Upper lobe of left lung (tissue), 6 donors: Measurements from ENCODE around the gene TSPO. TPM values are rescaled to one million over a fixed set of nuclear protein-coding genes. Genes with fewer than 3 reads are reported as not detected.
A peak's percentile ranks its signal among the peaks of the same experiment; 100 is the strongest.

Experiments used
- ATAC-seq, 2 donors: fragments of 200-7000 bp; cut with Tn5 transposase; one replicate each; pipeline ENCODE4 v1.9.1; 2022; ENCODE audit warnings: mild to moderate bottlenecking in 2 of 2, moderate library complexity in 2 of 2; ENCODE audit not compliant: low FRiP score in 2 of 2
- DNase-seq, 2 donors: peaks; one replicate each; pipeline ENCODE4 v3.0.0-alpha.2; 2019 to 2020
- H3K27ac ChIP-seq, 4 donors: fragments of 200-600 bp; sonication (generic); one replicate each; pipeline ENCODE4 v1.5.1; 2016 to 2019
- H3K27me3 ChIP-seq, 4 donors: fragments of 200-600 bp; sonication (generic); one replicate each; pipeline ENCODE4 v1.5.1; 2017 to 2019
- H3K36me3 ChIP-seq, 4 donors: fragments of 200-600 bp; sonication (generic); one replicate each; pipeline ENCODE4 v1.5.1; 2016 to 2019
- H3K4me1 ChIP-seq, 4 donors: fragments of 200-600 bp; sonication (generic); one replicate each; pipeline ENCODE4 v1.5.1; 2018 to 2019
- H3K4me3 ChIP-seq, 4 donors: fragments of 200-600 bp; sonication (generic); one replicate each; pipeline ENCODE4 v1.5.1; 2017 to 2019; ENCODE audit warnings: mild to moderate bottlenecking in 2 of 4, moderate library complexity in 1 of 4
- H3K9me3 ChIP-seq, 4 donors: fragments of 200-600 bp; sonication (generic); one replicate each; pipeline ENCODE4 v1.5.1; 2018 to 2019
- EP300 ChIP-seq, 4 donors: sonication (generic); formaldehyde crosslinking; IDR thresholded peaks; one replicate each; pipeline ENCODE4 v1.5.1; 2017; ENCODE audit warnings: antibody characterized with exemption in 4 of 4, control low read depth in 2 of 4
- POLR2A ChIP-seq, 4 donors: fragments of 450-650 bp; IDR thresholded peaks; one replicate each; pipeline ENCODE4 v1.5.1; 2016 to 2017; ENCODE audit warnings: antibody characterized with exemption in 4 of 4, mild to moderate bottlenecking in 2 of 4
- POLR2AphosphoS5 ChIP-seq, 2 donors: sonication (generic); formaldehyde crosslinking; IDR thresholded peaks; one replicate each; pipeline ENCODE4 v1.5.1; 2017; ENCODE audit warnings: antibody characterized with exemption in 2 of 2
- WGBS, 2 donors: methylation state at CpG; one replicate each; pipeline ENCODE4 v1.1.5; 2017 to 2018; 5-methylcytosine and 5-hydroxymethylcytosine counted together
- total RNA-seq, 6 donors: library from RNA; depleted of rRNA in 4 of 6; stranded (reverse); fragments of >200 nt in 4 of 6; gene quantifications; one replicate each; pipeline versions ENCODE4 v1.1.0 to v1.2.1, GENCODE V29; 2016 to 2021
- TF ChIP-seq, protein P1 (sequence below), 6 experiments: fragments of 450-650 bp in 4 of 6; fragments of 200-600 bp in 2 of 6; sonication (generic) in 2 of 6; IDR thresholded peaks; one replicate each; pipeline ENCODE4 v1.5.1; 2016 to 2019; ENCODE audit warnings: antibody characterized with exemption in 6 of 6
- donor health status: DM: no; HTN: no; CAD: no; lungs with moderate emphysema.
- donor health status: DM: no; HTN: yes; CAD: no; lungs with severe emphysema.

Gene TSPO
- total RNA-seq, 6 donors from 2014 or later = 127 to 426 (median 315) TPM

DNA sequence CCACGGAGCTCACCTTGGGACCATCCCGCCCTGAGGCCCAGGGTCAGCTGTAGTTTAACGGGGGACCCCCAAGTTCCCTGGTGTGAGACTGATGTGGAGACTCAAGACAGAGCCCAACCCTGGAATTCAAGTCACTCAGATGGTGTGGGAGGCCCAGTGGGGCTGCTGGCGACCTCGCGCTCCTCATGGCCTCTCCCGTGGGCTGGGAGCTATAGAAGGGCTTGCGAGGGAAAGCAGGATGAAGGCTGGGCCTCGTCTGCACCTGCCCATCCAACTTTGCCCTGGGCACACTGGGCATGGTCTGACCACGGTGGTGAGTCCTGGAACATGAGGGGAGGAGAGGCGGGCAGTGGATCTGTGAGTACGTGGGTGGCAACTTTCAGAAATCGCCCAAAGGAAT, 49.2 kb downstream of the TSPO start:
- Histone ChIP-seq H3K27me3 (no peaks in the 10 kb centered on the region), H3K27ac (no peak overlapping the region), H3K4me3 (no peak overlapping the region), H3K9me3 (no peaks in the 10 kb centered on the region), H3K36me3 (peaks cover 0 to 3% (median 0%) of the 10 kb centered on the region in 4 donors), H3K4me1 (peaks cover 0 to 6% (median 0%) of the 10 kb centered on the region in 4 donors)
- DNase-seq (no peak), ATAC-seq (no peak)
- no peak for TF ChIP-seq EP300 (IDR thresholded peaks at IDR 0.05)
- TF ChIP-seq POLR2AphosphoS5 (IDR thresholded peaks at IDR 0.05) = no peak
- TF ChIP-seq, protein P1, sequence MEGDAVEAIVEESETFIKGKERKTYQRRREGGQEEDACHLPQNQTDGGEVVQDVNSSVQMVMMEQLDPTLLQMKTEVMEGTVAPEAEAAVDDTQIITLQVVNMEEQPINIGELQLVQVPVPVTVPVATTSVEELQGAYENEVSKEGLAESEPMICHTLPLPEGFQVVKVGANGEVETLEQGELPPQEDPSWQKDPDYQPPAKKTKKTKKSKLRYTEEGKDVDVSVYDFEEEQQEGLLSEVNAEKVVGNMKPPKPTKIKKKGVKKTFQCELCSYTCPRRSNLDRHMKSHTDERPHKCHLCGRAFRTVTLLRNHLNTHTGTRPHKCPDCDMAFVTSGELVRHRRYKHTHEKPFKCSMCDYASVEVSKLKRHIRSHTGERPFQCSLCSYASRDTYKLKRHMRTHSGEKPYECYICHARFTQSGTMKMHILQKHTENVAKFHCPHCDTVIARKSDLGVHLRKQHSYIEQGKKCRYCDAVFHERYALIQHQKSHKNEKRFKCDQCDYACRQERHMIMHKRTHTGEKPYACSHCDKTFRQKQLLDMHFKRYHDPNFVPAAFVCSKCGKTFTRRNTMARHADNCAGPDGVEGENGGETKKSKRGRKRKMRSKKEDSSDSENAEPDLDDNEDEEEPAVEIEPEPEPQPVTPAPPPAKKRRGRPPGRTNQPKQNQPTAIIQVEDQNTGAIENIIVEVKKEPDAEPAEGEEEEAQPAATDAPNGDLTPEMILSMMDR (IDR thresholded peaks at IDR 0.05) = no peak
- 92 to 94% methylated on average over 9 to 12 of the region's 13 CpGs for WGBS, 2 donors

DNA sequence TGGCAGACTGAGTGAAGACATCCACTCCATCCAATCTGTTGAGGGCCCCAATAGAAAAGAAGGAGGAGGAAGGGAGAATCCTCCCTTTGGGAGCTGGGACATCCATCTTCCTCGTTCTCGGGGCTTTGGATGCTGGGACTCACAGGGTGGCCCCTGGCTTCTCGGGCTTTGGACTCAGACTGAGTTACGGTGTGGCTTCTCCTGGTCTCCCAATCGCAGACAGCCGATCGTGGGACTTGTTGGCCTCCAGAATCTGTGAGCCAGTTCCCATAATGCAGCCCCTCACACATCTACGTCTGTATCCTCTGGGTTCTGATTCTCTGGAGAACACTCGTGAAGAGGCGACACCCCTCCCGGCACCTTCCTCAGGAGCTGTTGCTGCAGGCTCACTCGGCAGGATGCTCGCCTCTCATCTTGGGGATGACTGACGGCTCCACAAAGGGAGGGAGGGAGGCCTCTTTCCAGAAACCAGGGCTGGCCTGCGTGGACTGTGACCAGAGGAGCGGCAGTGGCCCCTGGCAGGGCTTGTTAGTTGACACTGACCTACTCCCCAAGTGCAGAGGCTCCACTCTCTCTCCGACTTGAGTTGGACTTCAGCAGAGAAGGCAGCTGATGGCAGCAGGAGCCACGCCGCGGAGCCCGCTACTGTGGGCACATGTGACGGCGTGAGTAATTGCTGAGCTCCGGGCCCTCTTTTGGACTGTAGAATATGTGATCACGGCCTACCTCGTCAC, 50.3 kb downstream of the TSPO start:
- Histone ChIP-seq H3K9me3 (no peaks in the 10 kb centered on the region), H3K4me3 (no peak overlapping the region), H3K36me3 (peaks cover 0 to 3% (median 0%) of the 10 kb centered on the region in 4 donors), H3K27me3 (no peaks in the 10 kb centered on the region), H3K4me1 (peaks cover 0 to 6% (median under 1%) of the 10 kb centered on the region in 4 donors), H3K27ac (no peak overlapping the region)
- no peak for ATAC-seq
- no peak for TF ChIP-seq EP300 (IDR thresholded peaks at IDR 0.05)
- TF ChIP-seq POLR2A (IDR thresholded peaks at IDR 0.05) = no peak
- peak in 1 of 2 donors; percentile 74 for DNase-seq
- 91 to 95% methylated on average over 14 to 25 of the region's 26 CpGs for WGBS, 2 donors

DNA sequence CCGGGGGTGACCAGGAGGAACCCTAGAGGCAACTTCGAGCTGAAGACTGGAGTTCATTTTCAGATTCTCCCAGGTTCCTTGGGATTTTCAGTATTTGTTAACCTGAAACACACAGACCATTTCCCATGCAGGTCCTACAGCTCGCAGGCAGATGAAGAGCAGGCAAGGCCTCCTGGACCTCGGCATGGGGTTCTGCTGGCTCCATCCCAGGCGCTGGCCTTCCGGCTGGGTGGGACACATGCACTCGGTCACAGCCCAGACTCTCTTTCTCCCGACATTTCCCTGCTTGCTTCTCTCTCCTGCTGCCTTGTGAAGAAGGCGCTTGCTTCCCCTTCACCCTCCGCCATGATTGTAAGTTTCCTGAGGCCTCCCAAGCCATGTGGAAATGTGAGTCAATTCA, 51.0 kb downstream of the TSPO start:
- no peak overlapping the region for H3K27ac ChIP-seq
- ATAC-seq = no peak
- H3K36me3 ChIP-seq = peaks cover 0 to 3% (median 0%) of the 10 kb centered on the region in 4 donors
- DNase-seq = no peak
- WGBS, 2 donors = 94 to 95% methylated on average over 9 to 10 of the region's 10 CpGs
- peaks cover 0 to 4% (median 1%) of the 10 kb centered on the region in 4 donors for H3K4me1 ChIP-seq
- no peak for TF ChIP-seq POLR2AphosphoS5 (IDR thresholded peaks at IDR 0.05)
- TF ChIP-seq, protein P1 (IDR thresholded peaks at IDR 0.05) = no peak
- TF ChIP-seq POLR2A (IDR thresholded peaks at IDR 0.05) = no peak
- TF ChIP-seq EP300 (IDR thresholded peaks at IDR 0.05) = no peak
- H3K27me3 ChIP-seq = no peaks in the 10 kb centered on the region
- H3K4me3 ChIP-seq = no peak overlapping the region
- H3K9me3 ChIP-seq = no peaks in the 10 kb centered on the region

DNA sequence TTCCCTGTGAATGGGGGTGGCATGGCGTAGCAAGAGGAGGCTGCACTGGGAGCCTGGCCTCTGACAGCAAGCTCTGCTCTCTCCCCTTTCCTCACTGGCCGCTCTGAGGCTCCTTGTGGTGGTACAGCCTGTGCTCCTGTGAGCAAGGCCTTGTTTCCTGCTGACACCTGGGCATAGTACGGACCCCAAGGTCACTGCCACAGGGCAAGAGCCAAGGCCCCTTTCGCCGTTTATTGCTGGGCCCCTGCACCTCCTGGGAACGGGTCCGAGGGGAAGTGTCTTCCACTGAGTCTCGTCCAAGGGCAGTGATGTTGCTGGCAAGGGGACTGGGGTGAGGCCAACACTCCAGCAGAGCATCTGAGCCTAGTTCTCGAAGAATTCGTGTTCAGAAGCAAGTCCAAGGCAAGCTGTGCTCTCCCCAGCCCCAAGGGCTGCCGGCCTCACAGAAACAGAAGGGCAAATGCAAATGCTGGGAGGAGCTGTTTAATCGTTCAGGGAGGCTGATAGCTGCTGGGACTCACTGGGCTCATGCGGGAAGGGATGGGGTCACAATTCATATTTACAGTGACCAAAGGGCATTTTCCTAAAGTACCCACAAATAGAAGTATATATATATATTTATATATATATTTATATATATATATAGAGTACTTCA, 51.5 kb downstream of the TSPO start:
- WGBS, 2 donors = 75 to 85% methylated on average over 7 to 13 of the region's 13 CpGs
- Histone ChIP-seq H3K4me3 (no peak overlapping the region), H3K9me3 (no peaks in the 10 kb centered on the region), H3K27ac (no peak overlapping the region), H3K36me3 (peaks cover 0 to 3% (median 0%) of the 10 kb centered on the region in 4 donors), H3K27me3 (no peaks in the 10 kb centered on the region), H3K4me1 (peaks cover 0 to 4% (median 0%) of the 10 kb centered on the region in 4 donors)
- TF ChIP-seq POLR2A (IDR thresholded peaks at IDR 0.05) (no peak), POLR2AphosphoS5 (IDR thresholded peaks at IDR 0.05) (no peak), EP300 (IDR thresholded peaks at IDR 0.05) (no peak)
- TF ChIP-seq, protein P1 (IDR thresholded peaks at IDR 0.05) = no peak
- DNase-seq (no peak), ATAC-seq (no peak)

DNA sequence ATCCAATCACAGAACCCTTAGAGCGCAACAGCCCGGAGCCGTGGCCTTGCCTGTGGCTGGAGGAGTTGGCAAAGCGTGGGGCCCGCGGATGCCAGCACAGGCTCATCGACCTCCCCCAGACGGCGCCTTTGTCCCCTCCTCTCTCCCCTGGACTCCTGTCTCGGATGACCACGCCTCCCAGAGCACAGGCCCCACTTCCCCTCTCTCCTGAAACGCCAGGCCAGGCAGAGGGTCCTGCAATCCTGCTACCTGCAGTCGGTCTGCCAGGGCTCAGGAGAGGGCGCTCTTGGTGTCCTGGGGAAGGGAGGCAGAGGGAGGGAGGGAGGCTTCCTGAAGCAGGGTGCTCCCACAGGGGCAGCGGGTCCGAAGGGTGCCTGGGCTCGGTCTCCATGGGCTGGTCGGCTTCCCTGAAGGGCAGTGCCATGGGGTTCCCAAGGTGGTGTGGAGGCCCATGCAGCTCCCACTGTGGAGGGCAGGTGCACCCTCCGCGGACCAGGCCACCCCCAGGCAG, 52.2 kb downstream of the TSPO start:
- peak in 1 of 2 donors; percentile 77 for DNase-seq
- Histone ChIP-seq H3K4me3 (no peak overlapping the region), H3K27ac (no peak overlapping the region), H3K36me3 (peaks cover 0 to 3% (median 0%) of the 10 kb centered on the region in 4 donors), H3K4me1 (peaks cover 0 to 4% (median 0%) of the 10 kb centered on the region in 4 donors), H3K9me3 (no peaks in the 10 kb centered on the region), H3K27me3 (no peaks in the 10 kb centered on the region)
- ATAC-seq = no peak
- 71 to 72% methylated on average over 12 to 14 of the region's 20 CpGs for WGBS, 2 donors
- TF ChIP-seq POLR2AphosphoS5 (IDR thresholded peaks at IDR 0.05) (no peak), POLR2A (IDR thresholded peaks at IDR 0.05) (no peak), EP300 (IDR thresholded peaks at IDR 0.05) (no peak)
- TF ChIP-seq, protein P1 (IDR thresholded peaks at IDR 0.05) = no peak
